Activated CD8-positive, alpha-beta memory T cell treated with anti-CD3 and anti-CD28 coated beads for 4 hours (primary cell): ENCODE data around the gene LRRC70.
"Not testable (repeated sequence)": the region's sequence is repeated elsewhere in the genome, so short reads cannot be mapped to it uniquely, and the experiment has no call there.

Experiments
- DNase-seq, 2 donors: peaks; one replicate each; pipeline ENCODE4 v3.0.0-alpha.2; 2020; ENCODE audit warnings: low read depth in 2 of 2

The LRRC70 gene, protein sequence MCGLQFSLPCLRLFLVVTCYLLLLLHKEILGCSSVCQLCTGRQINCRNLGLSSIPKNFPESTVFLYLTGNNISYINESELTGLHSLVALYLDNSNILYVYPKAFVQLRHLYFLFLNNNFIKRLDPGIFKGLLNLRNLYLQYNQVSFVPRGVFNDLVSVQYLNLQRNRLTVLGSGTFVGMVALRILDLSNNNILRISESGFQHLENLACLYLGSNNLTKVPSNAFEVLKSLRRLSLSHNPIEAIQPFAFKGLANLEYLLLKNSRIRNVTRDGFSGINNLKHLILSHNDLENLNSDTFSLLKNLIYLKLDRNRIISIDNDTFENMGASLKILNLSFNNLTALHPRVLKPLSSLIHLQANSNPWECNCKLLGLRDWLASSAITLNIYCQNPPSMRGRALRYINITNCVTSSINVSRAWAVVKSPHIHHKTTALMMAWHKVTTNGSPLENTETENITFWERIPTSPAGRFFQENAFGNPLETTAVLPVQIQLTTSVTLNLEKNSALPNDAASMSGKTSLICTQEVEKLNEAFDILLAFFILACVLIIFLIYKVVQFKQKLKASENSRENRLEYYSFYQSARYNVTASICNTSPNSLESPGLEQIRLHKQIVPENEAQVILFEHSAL

DNA sequence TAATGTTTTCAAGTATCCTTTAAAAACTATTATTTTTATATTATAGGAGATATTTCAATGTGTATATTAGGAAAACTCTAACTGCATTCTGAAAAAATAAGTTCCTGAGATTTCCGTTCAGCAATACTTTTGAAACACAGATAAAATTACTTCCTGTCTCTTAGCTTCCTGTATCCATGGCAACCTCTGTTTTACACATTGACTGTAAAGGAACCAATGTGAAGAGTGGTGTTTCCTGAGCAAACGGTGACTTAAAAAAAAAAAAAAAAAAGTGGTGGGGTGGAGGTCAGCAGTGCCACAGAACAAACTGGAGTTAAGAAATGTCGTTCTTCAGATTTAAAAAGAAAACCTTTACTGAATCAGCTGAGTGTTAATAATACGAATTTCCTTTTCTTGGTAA lies at the start of gene LRRC70:
TSS of gene LRRC70 (plus strand) at position 280 of the 400 bp plus-strand sequence. CDS start 620 bp downstream, outside the sequence.
- DNase-seq: no peak

DNA sequence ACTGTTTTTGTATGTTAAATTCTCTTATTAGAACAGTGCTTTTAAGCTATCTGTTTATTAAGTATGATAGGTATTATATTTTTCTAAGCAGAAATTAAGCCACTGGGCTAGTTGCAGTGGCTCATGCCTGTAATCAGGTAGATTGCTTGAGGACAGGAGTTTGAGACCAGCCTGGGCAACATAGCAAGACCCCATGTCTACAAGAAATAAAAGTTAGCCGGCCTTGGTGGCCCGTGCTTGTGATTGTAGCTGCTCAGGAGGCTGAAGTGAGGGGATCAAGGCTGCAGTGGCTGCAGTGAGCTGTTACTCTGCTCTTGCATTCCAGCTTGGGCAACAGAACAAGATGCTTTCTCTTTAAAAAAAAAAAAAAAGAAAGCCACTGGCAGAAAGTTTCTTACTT lies 45.0 kb upstream of the LRRC70 start:
- DNase-seq: no peak

DNA sequence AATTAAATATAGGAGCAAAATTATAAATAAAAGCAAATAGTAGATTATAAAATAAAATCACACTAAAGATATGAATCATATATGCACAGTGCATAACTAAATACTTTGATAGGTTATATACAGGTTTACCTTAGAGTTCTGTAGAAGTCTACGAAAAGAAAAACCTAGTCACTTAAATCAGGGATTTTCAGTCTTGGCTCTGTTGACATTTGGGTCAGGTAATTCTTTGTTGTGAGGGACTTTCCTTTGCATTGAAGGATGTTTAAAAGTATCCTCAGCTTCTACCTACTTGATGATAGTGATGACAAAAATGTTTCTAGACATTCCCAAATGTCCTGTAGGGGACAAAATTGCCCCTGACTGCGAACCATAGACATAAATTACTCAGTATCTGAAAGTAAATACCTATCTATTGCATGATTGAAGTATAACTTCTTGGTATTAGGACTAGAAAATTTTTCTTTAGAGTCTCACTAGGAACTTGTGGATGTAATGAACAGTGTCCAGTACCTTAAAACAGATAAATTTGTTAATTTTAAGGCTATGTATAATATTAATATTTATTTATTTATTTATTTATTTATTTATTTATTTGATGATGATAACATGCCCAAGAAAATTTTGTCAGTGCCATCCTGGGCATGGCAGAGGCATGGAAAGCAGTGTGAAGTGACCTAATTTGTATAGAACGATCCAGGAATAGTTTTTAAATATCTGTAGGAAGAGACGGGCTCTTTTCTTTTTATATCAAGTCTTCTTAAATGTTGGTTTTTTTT lies 44.0 kb upstream of the LRRC70 start:
- DNase-seq: no peak

DNA sequence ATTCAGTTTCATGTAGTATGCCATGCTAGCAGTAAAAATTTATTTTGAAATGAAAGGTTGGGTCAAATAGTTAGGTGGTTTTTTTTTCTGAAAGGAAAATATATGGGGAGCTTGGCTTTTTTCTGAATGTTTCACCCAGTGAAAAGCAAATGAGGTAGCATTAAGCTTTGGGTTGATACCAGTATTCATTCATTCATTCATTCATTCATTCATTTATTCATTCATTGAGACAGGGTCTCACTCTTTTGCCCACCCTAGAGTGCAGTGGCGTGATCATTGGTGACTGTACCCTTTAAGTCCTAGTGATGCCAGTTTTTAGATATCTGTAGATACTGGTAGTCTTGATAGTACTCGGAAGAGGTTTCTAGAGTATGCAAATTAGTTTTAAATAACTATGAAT lies 42.4 kb upstream of the LRRC70 start:
- DNase-seq: no peak

DNA sequence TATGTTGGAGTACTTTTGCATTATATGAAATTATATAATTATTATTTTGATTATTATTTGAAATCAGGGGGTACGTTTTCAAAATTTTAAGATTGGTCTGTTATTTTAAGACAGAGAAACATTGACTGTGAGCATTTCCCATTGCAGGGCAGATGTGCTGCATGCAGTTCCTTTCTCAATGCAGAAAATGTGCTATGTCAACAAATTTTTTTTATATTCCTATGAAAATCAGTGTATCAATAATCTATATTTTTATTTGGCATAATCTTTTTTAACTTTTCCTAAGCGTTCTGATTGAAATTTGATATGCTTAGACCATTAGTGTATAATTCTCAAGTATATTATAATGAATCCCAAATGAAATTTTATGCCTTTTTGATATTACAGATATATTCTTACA lies 41.8 kb upstream of the LRRC70 start:
- no peak for DNase-seq

DNA sequence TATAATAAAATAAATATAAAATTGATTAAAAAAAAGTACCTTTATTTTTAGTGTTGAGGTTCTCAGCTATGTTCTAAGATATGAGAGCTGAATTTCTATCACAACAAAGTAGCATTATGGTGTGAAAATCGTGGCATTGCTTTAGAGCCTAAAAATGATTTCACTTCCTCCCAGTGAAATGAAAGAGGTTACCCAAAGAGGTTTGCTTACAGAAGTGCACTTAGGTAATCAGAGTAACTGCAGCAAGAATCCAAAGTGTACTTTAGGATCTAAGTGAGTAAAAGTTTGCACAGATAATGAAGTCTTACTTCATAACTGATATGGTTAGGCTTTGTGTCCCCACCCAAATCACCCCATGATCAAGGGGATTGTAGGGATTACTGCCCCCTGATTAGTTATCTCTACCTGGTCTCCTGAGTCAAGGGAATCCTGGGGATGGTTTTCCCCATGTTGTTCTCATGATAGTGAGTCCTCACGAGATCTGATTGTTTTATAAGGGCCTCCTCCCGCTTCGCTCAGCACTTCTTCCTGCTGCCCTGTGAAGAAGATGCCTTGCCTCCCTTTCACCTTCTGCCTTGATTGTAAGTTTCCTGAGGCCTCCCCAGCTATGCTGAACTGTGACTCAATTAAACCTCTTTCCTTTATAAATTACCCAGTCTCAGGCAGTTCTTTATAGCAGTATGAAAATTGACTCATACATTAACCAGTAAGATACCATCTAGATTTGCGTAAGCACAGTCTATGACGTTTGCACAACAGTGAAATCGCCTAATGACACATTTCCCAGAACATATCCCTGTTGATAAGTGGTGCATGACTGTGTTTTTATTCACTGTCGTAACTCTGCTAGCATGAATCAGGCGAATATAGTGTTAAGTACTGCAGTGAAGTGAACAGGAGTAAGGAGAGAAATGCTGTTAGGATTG lies 40.3 kb upstream of the LRRC70 start:
- DNase-seq: no peak

- DNase-seq: no peak
These were observed 35.9 kb upstream of the LRRC70 start for GRCh38 chr5:62542720-62543119.

DNA sequence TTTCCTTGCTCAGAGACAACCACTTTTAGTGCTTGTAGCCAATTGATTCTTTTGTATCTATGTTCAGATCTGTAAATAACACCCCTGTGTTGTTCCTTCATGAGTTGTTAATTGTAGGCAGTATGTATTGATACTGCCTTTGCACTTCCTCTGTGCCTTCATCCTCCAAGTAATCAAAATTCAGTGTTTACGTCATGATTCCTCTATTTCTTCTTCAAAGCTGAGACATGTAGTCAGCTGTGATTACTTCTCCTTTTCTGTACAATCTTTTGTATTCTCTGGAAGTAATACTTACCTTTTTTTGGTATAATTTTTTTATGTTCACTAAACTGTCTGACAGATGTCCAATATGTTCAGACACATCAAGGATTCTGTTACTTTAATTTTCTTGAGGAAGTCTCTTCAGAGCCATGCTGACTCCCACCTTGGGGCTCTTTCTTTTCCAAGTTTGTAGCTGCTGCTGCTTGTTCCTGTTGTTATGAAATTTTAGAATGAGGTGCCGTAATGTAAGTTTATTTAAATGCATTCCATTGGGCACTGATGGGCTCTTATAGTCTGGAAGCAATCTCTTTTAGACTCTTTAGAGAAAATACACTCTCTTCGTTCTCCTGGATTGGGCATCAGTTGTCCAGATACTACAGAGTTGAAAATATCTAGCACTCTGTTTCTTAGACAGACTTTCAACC lies 30.5 kb upstream of the LRRC70 start:
- DNase-seq: no peak

DNA sequence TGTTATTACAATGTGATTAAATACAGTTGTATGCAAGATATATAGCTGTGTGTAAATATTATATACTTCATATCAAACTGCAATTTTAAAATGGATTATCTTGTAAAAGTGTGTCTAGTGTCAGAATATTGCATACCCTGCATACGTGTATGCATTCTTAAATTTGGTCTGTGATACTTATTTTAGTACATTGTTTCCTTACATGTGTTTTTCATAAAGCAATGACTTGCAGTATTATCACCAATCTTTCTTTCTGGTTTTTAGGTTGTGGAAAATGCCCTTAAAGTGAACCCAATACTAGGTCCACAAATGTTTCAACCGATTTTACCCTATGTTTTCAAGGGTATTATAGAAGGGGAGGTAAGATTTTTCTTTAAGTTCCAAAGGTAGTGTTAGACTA lies 28.5 kb upstream of the LRRC70 start:
- no peak for DNase-seq

DNA sequence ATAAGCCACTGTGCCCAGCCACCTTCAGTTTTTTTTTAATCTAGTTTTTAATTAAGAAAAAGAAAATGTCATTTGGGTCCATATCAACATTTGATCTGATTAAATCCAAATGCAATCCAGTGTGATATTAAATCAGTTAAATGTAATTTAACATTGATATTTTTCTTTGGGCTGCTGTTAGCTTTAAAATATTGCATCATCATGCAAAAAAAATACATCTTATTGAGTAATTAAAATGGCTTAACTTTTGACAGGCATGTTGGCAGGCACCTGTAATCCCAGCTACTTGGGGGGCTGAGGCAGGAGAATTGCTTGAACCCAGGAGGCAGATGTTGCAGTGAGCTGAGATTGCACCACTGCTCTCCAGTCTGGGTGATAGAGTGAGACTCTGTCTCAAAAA lies 22.7 kb upstream of the LRRC70 start:
- DNase-seq: no peak

- DNase-seq: no peak
These were observed 19.7 kb upstream of the LRRC70 start for GRCh38 chr5:62558941-62559340.

DNA sequence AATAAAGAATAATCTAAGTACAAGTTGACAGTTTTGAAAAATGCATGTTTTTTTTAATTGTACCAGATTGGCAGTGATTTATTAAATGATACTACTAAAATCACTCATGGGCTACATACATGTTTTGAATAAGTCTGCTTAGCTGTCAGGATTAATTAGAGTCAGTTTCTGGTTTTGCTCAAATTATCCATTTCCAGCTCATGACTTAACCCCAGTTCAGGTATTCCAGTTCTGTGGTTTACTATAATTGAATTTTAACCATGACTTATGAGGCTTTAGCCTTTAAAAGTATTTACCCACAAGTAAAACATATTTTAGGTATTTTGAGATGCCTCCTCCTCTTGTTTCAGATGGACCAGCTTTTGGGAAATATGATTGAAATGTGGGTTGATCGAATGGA lies 17.8 kb upstream of the LRRC70 start:
- no peak for DNase-seq

DNA sequence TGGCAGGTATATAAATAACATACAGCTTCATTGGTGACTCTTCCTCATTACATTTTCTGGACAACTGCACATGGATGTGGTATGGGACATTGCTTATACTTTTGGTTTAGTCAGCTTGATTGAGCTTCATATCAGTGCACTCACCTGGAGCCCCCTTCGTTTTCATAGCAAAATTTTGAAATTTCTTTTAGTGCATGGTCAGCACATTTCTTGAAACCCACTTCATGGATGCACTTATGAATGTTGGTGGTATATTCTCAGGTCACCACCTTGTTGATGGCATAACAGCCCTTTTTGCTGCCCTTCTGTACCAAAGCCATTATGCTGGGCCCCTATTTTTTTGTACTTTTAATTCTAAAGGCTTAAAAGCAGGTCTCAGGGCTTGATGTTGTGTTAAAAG lies 16.7 kb upstream of the LRRC70 start:
- DNase-seq: no peak

- DNase-seq: no peak
These were observed 15.8 kb upstream of the LRRC70 start for GRCh38 chr5:62562867-62563266.

- no peak for DNase-seq
These were observed 14.5 kb upstream of the LRRC70 start for GRCh38 chr5:62564101-62564500.

- not testable (repeated sequence) for DNase-seq
These were observed 12.9 kb upstream of the LRRC70 start for GRCh38 chr5:62565740-62566139.

GRCh38 chr5:62568143-62568542 lies 10.5 kb upstream of the LRRC70 start:
- no peak for DNase-seq

DNA sequence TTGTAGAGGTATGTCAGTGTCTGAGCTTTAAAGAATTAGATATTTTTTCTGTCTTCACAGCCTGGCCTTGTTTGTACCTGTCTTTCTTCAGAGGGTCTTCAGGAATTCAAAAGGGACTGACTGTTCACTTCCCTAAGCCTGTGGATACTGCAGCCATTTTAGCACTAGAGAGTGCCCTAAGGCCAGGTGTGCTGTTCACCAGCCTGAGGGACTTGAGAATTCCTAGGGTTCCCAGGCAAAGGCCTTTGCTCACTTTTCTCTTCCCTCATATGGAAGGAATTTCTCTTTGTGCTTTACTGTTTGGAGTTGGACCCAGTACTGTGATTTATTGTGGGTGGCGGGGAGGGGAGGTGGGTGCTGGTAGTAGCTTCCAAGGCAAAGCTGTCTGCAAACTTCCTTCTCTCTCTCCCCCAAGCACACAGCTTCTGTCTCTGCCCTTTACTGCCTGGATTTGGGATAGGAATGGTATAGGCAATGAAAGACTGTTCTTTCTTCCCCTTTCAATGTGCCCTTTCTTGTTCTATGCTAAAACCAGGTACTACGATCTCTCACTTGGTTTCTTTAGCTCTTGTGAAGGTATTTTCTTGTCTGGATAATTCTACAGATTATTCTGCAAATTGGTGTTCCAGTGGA lies 9.7 kb upstream of the LRRC70 start:
- no peak for DNase-seq

- DNase-seq: no peak
These were observed 9.1 kb upstream of the LRRC70 start for GRCh38 chr5:62569470-62569869.

- no peak for DNase-seq
These were observed 5.6 kb upstream of the LRRC70 start for GRCh38 chr5:62572918-62573514.
